Hepatocyte (in vitro differentiated cells): ENCODE results near the gene UBE2QL1. TPM values are rescaled to one million over a fixed set of nuclear protein-coding genes. Genes with fewer than 3 reads are reported as not detected.

Experiments
- DNase-seq: peaks from one replicate; pipeline ENCODE4 v3.0.0-alpha.2; 2016; ENCODE audit warnings: low spot score
- H2AFZ ChIP-seq: fragments of 200-600 bp; sonication (generic); 2 replicates; pipeline ENCODE4 v1.6.0; 2016; ENCODE audit warnings: antibody characterized with exemption, mild to moderate bottlenecking
- H3K27ac ChIP-seq: fragments of 200-600 bp; sonication (generic); 2 replicates; pipeline ENCODE4 v1.5.1; 2016; ENCODE audit warnings: mild to moderate bottlenecking
- H3K27me3 ChIP-seq: fragments of 200-600 bp; sonication (generic); 2 replicates; pipeline ENCODE4 v1.6.1; 2016
- H3K36me3 ChIP-seq: fragments of 200-600 bp; sonication (generic); replicated peaks from 2 replicates; pipeline ENCODE4 v1.5.1; 2016; ENCODE audit warnings: low read depth; ENCODE audit not compliant: insufficient read depth
- H3K4me1 ChIP-seq: fragments of 200-600 bp; sonication (generic); 2 replicates; pipeline ENCODE4 v1.5.1; 2016; ENCODE audit warnings: mild to moderate bottlenecking, moderate library complexity; ENCODE audit not compliant: insufficient read depth
- H3K4me2 ChIP-seq: fragments of 200-600 bp; sonication (generic); 2 replicates; pipeline ENCODE4 v1.6.0; 2016
- H3K4me3 ChIP-seq: fragments of 200-600 bp; sonication (generic); 2 replicates; pipeline ENCODE4 v1.5.1; 2016; ENCODE audit warnings: mild to moderate bottlenecking
- H3K79me2 ChIP-seq: fragments of 200-600 bp; sonication (generic); 2 replicates; pipeline ENCODE4 v1.6.0; 2017; ENCODE audit warnings: mild to moderate bottlenecking
- H3K9me2 ChIP-seq: fragments of 200-600 bp; sonication (generic); replicated peaks from 2 replicates; pipeline ENCODE4 v1.6.0; 2017; ENCODE audit warnings: mild to moderate bottlenecking; ENCODE audit not compliant: insufficient read depth
- H3K9me3 ChIP-seq: fragments of 200-600 bp; sonication (generic); 2 replicates; pipeline ENCODE4 v1.5.1; 2016; ENCODE audit warnings: low read depth, mild to moderate bottlenecking
- H4K20me1 ChIP-seq: fragments of 200-600 bp; sonication (generic); 2 replicates; pipeline ENCODE4 v1.6.0; 2016; ENCODE audit warnings: mild to moderate bottlenecking; ENCODE audit not compliant: insufficient read depth, poor library complexity, severe bottlenecking
- EZH2 ChIP-seq: fragments of 200-600 bp; sonication (generic); IDR thresholded peaks from 2 replicates; pipeline ENCODE4 v1.6.1; 2016; ENCODE audit warnings: antibody characterized with exemption, mild to moderate bottlenecking, borderline replicate concordance
- EZH2phosphoT487 ChIP-seq: fragments of 200-600 bp; sonication (generic); IDR thresholded peaks from one replicate; pipeline ENCODE4 v1.6.1; 2018; ENCODE audit warnings: antibody characterized with exemption, mild to moderate bottlenecking, low read depth, moderate library complexity; ENCODE audit not compliant: unreplicated experiment, severe bottlenecking
- WGBS: methylation state at CpG from one replicate; pipeline ENCODE4 v1.1.6; 2016; ENCODE audit warnings: low lambda C conversion rate; ENCODE audit errors: missing lambda C conversion rate; 5-methylcytosine and 5-hydroxymethylcytosine counted together
- polyA plus RNA-seq: library from polyadenylated mRNA; unstranded; fragments of >200 nt; fragmentation: Nextera tagmentation; extraction: Ambion mirVana; gene quantifications from 2 replicates; pipeline ENCODE4 v1.2.1, GENCODE V29; 2016
- total RNA-seq: library from RNA; depleted of rRNA; stranded (reverse); fragments of >200 nt; gene quantifications from 2 replicates; pipeline ENCODE4 v1.2.3, GENCODE V29; 2014
- TF ChIP-seq, protein P1 (sequence below): fragments of 200-600 bp; sonication (generic); IDR thresholded peaks from 2 replicates; pipeline ENCODE4 v1.5.1; 2016; ENCODE audit warnings: antibody characterized with exemption, mild to moderate bottlenecking; ENCODE audit not compliant: poor library complexity

Gene UBE2QL1
- total and polyA plus RNA-seq, 2 experiments from 2014 or later, result 0.17 TPM; not detected in 1

- no peak for DNase-seq
- Histone ChIP-seq H4K20me1 (no peaks in the 10 kb centered on the region), H2AFZ (no peak overlapping the region), H3K4me2 (no peak overlapping the region), H3K27ac (no peak overlapping the region), H3K36me3 (no peaks in the 10 kb centered on the region), H3K79me2 (no peaks in the 10 kb centered on the region), H3K4me1 (no peaks in the 10 kb centered on the region), H3K4me3 (no peak overlapping the region), H3K9me3 (no peaks in the 10 kb centered on the region), H3K9me2 (no peaks in the 10 kb centered on the region), H3K27me3 (peaks cover 20% of the 10 kb centered on the region)
- TF ChIP-seq EZH2phosphoT487 (no peak), EZH2 (no peak)
- TF ChIP-seq, protein P1, sequence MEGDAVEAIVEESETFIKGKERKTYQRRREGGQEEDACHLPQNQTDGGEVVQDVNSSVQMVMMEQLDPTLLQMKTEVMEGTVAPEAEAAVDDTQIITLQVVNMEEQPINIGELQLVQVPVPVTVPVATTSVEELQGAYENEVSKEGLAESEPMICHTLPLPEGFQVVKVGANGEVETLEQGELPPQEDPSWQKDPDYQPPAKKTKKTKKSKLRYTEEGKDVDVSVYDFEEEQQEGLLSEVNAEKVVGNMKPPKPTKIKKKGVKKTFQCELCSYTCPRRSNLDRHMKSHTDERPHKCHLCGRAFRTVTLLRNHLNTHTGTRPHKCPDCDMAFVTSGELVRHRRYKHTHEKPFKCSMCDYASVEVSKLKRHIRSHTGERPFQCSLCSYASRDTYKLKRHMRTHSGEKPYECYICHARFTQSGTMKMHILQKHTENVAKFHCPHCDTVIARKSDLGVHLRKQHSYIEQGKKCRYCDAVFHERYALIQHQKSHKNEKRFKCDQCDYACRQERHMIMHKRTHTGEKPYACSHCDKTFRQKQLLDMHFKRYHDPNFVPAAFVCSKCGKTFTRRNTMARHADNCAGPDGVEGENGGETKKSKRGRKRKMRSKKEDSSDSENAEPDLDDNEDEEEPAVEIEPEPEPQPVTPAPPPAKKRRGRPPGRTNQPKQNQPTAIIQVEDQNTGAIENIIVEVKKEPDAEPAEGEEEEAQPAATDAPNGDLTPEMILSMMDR, result no peak
- WGBS, result 71% methylated on average over 6 of the region's 6 CpGs
Measured at GRCh38 chr5:6431214-6432195, 17.2 kb upstream of the UBE2QL1 start.

GRCh38 chr5:6432206-6432605 is 16.5 kb upstream of the UBE2QL1 start:
- no peak for DNase-seq
- 80% methylated on average over 9 of the region's 9 CpGs for WGBS

GRCh38 chr5:6434731-6435130 is 13.9 kb upstream of the UBE2QL1 start:
- DNase-seq, result no peak
- WGBS, result 78% methylated on average over 14 of the region's 14 CpGs
- H3K9me3 ChIP-seq, result no peaks in the 10 kb centered on the region
- no peak overlapping the region for H2AFZ ChIP-seq
- H3K79me2 ChIP-seq, result no peaks in the 10 kb centered on the region
- H3K27me3 ChIP-seq, result peaks cover 20% of the 10 kb centered on the region
- no peak overlapping the region for H3K27ac ChIP-seq
- no peaks in the 10 kb centered on the region for H3K9me2 ChIP-seq
- no peaks in the 10 kb centered on the region for H4K20me1 ChIP-seq
- H3K4me3 ChIP-seq, result no peak overlapping the region
- H3K36me3 ChIP-seq, result no peaks in the 10 kb centered on the region
- TF ChIP-seq, protein P1, result no peak
- TF ChIP-seq EZH2 (no peak), EZH2phosphoT487 (no peak)
- H3K4me1 ChIP-seq, result no peaks in the 10 kb centered on the region
- H3K4me2 ChIP-seq, result no peak overlapping the region

More at GRCh38 chr5:6432206-6432605, 16.5 kb upstream of the UBE2QL1 start:
- H3K36me3 ChIP-seq, result no peaks in the 10 kb centered on the region
- no peaks in the 10 kb centered on the region for H3K9me2 ChIP-seq
- H3K9me3 ChIP-seq, result no peaks in the 10 kb centered on the region
- no peak overlapping the region for H3K27ac ChIP-seq
- H4K20me1 ChIP-seq, result no peaks in the 10 kb centered on the region
- TF ChIP-seq, protein P1, result no peak
- TF ChIP-seq EZH2, result no peak
- TF ChIP-seq EZH2phosphoT487, result no peak
- no peak overlapping the region for H3K4me3 ChIP-seq
- no peak overlapping the region for H2AFZ ChIP-seq
- H3K4me1 ChIP-seq, result no peaks in the 10 kb centered on the region
- peaks cover 20% of the 10 kb centered on the region for H3K27me3 ChIP-seq
- H3K4me2 ChIP-seq, result no peak overlapping the region
- H3K79me2 ChIP-seq, result no peaks in the 10 kb centered on the region
